ENCODE results near the gene TMEM60. TPM values are rescaled to one million over a fixed set of nuclear protein-coding genes. Genes with fewer than 3 reads are reported as not detected.

Gene TMEM60
- total and polyA plus RNA-seq, 2 of the 13 experiments (the other 11 are each of a cell fraction or from before 2014, with no cell fraction given): 25.6 to 27.7 TPM

DNA sequence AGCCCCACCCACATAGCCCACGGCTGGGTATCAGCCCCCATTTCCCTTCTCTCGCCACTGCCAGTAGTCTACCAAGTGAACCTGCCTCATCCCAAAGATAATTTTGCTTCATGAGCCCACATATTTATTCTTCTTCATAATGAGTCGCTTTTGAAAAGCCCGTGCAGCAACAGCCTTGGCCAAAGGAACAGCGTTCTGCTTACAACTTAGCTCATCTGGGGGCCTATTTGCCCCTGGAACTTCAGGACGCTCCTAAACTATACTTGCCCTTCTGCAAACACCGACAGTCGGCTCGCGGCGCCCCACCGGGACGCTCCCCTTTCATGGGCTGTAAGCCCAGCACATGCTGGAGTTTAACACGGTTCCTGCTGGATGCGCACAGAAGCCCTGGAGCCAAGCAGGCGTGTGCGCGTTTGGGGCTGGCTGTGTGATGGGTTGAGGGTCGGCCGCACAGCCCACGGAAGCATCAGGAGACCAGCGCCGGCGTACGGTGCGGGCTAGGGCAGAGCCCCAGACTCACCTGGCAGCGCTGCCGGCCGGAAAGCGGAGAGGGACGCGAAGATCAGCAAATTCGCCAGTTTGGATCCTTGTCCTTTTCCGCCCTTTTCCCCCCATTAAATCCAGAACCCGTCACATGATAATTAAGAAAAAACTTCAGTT is 370 bp downstream of the TMEM60 start (continued):
- TF ChIP-seq ISX (CRISPR knock-in tag; conservative IDR thresholded peaks at IDR 0.05): no peak
- TF ChIP-seq YEATS4 (CRISPR knock-in tag; IDR thresholded peaks at IDR 0.05; ENCODE audit: borderline replicate concordance): peak; percentile 42; the same call in 1 of the 2 replicates
- TF ChIP-seq ZNF138 (CRISPR knock-in tag; IDR thresholded peaks at IDR 0.05; ENCODE audit: low read depth): no peak
- TF ChIP-seq AHR (CRISPR knock-in tag; IDR thresholded peaks at IDR 0.05): 0 out of 2 replicates have a peak, but pooled peaks have one; percentile 46
- no peak for TF ChIP-seq ZNF292 (CRISPR knock-in tag; IDR thresholded peaks at IDR 0.05; ENCODE audit: borderline replicate concordance, low read depth)
- no peak for TF ChIP-seq ARNTL (CRISPR knock-in tag; IDR thresholded peaks at IDR 0.05)
- TF ChIP-seq ZSCAN31 (CRISPR knock-in tag; IDR thresholded peaks at IDR 0.05; ENCODE audit: low read depth): no peak; the same call in 1 of the 2 replicates
- no peak for TF ChIP-seq SMC3 (IDR thresholded peaks at IDR 0.05; ENCODE audit: low read length)
- TF ChIP-seq SMARCC2 (IDR thresholded peaks at IDR 0.05): no peak
- TF ChIP-seq ZNF431 (CRISPR knock-in tag; IDR thresholded peaks at IDR 0.05; ENCODE audit: borderline replicate concordance, low read depth): no peak
- 0 out of 2 replicates have a peak, but pooled peaks have one; percentile 64 for TF ChIP-seq ZNF101 (CRISPR knock-in tag; IDR thresholded peaks at IDR 0.05; ENCODE audit: borderline replicate concordance, low read depth)
- no peak for TF ChIP-seq CREM (IDR thresholded peaks at IDR 0.05)
- no peak for TF ChIP-seq CREM (CRISPR knock-in tag; IDR thresholded peaks at IDR 0.05)
- TF ChIP-seq ZEB1 (IDR thresholded peaks at IDR 0.05; ENCODE audit: insufficient replicate concordance, low read depth): no peak
- TF ChIP-seq NFKB2 (CRISPR knock-in tag; IDR thresholded peaks at IDR 0.05; ENCODE audit: borderline replicate concordance): no peak
- no peak; the same call in none of the 2 replicates for TF ChIP-seq NAIF1 (CRISPR knock-in tag; IDR thresholded peaks at IDR 0.05; ENCODE audit: borderline replicate concordance)
- TF ChIP-seq, protein P1, sequence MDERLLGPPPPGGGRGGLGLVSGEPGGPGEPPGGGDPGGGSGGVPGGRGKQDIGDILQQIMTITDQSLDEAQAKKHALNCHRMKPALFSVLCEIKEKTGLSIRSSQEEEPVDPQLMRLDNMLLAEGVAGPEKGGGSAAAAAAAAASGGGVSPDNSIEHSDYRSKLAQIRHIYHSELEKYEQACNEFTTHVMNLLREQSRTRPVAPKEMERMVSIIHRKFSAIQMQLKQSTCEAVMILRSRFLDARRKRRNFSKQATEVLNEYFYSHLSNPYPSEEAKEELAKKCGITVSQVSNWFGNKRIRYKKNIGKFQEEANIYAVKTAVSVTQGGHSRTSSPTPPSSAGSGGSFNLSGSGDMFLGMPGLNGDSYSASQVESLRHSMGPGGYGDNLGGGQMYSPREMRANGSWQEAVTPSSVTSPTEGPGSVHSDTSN (CRISPR knock-in tag; IDR thresholded peaks at IDR 0.05): no peak
- TF ChIP-seq MEF2D (CRISPR knock-in tag; IDR thresholded peaks at IDR 0.05): no peak
- TF ChIP-seq, protein P2, sequence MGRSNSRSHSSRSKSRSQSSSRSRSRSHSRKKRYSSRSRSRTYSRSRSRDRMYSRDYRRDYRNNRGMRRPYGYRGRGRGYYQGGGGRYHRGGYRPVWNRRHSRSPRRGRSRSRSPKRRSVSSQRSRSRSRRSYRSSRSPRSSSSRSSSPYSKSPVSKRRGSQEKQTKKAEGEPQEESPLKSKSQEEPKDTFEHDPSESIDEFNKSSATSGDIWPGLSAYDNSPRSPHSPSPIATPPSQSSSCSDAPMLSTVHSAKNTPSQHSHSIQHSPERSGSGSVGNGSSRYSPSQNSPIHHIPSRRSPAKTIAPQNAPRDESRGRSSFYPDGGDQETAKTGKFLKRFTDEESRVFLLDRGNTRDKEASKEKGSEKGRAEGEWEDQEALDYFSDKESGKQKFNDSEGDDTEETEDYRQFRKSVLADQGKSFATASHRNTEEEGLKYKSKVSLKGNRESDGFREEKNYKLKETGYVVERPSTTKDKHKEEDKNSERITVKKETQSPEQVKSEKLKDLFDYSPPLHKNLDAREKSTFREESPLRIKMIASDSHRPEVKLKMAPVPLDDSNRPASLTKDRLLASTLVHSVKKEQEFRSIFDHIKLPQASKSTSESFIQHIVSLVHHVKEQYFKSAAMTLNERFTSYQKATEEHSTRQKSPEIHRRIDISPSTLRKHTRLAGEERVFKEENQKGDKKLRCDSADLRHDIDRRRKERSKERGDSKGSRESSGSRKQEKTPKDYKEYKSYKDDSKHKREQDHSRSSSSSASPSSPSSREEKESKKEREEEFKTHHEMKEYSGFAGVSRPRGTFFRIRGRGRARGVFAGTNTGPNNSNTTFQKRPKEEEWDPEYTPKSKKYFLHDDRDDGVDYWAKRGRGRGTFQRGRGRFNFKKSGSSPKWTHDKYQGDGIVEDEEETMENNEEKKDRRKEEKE (IDR thresholded peaks at IDR 0.05): no peak
- TF ChIP-seq FOXC1 (CRISPR knock-in tag; IDR thresholded peaks at IDR 0.05; ENCODE audit: borderline replicate concordance): no peak
- TF ChIP-seq ZNF839 (CRISPR knock-in tag; IDR thresholded peaks at IDR 0.05; ENCODE audit: borderline replicate concordance): 0 out of 2 replicates have a peak, but pooled peaks have one; percentile 28
- TF ChIP-seq ZNF136 (CRISPR knock-in tag; IDR thresholded peaks at IDR 0.05; ENCODE audit: low read depth): no peak
- TF ChIP-seq ZZZ3 (CRISPR knock-in tag; IDR thresholded peaks at IDR 0.05; ENCODE audit: borderline replicate concordance): no peak; the same call in 1 of the 2 replicates
- TF ChIP-seq HHEX (CRISPR knock-in tag; IDR thresholded peaks at IDR 0.05): no peak
- TF ChIP-seq, protein P3, sequence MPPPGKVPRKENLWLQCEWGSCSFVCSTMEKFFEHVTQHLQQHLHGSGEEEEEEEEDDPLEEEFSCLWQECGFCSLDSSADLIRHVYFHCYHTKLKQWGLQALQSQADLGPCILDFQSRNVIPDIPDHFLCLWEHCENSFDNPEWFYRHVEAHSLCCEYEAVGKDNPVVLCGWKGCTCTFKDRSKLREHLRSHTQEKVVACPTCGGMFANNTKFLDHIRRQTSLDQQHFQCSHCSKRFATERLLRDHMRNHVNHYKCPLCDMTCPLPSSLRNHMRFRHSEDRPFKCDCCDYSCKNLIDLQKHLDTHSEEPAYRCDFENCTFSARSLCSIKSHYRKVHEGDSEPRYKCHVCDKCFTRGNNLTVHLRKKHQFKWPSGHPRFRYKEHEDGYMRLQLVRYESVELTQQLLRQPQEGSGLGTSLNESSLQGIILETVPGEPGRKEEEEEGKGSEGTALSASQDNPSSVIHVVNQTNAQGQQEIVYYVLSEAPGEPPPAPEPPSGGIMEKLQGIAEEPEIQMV (CRISPR knock-in tag; IDR thresholded peaks at IDR 0.05; ENCODE audit: low read depth): 0 out of 2 replicates have a peak, but pooled peaks have one; percentile 50
- TF ChIP-seq NCOR1 (IDR thresholded peaks at IDR 0.05; ENCODE audit: borderline replicate concordance, low read length): no peak
- TF ChIP-seq TARDBP (CRISPR knock-in tag; IDR thresholded peaks at IDR 0.05): no peak

All from HepG2 (cell line).